RWPE2 (cell line): ENCODE data around the gene PAK6.

Source experiments
- ATAC-seq: fragments of 200-7000 bp; cut with Tn5 transposase; 3 replicates; pipeline ENCODE4 v1.9.1; 2021; ENCODE audit warnings: low read depth
- DNase-seq: peaks from one replicate; pipeline ENCODE4 v3.0.0-alpha.2; 2020; ENCODE audit warnings: low spot score
- H3K27ac ChIP-seq: fragments of 450-650 bp; 2 replicates; pipeline ENCODE4 v1.5.1; 2017; ENCODE audit warnings: mild to moderate bottlenecking; ENCODE audit not compliant: poor library complexity, severe bottlenecking
- H3K27me3 ChIP-seq: fragments of 250-450 bp; sonication (Bioruptor Pico); 2 replicates; pipeline ENCODE4 v1.5.1; 2021; ENCODE audit warnings: mild to moderate bottlenecking, moderate library complexity; ENCODE audit not compliant: insufficient read depth, poor library complexity, severe bottlenecking
- H3K36me3 ChIP-seq: fragments of 250-450 bp; sonication (Bioruptor Pico); 2 replicates; pipeline ENCODE4 v1.5.1; 2020; ENCODE audit warnings: low read depth, mild to moderate bottlenecking, moderate library complexity
- H3K4me1 ChIP-seq: fragments of 250-450 bp; sonication (Bioruptor Pico); 2 replicates; pipeline ENCODE4 v1.5.1; 2021; ENCODE audit warnings: mild to moderate bottlenecking, moderate library complexity; ENCODE audit not compliant: insufficient read depth, poor library complexity, severe bottlenecking
- H3K4me3 ChIP-seq: fragments of 250-450 bp; sonication (Bioruptor Pico); 2 replicates; pipeline ENCODE4 v1.5.1; 2021; ENCODE audit warnings: mild to moderate bottlenecking, moderate library complexity; ENCODE audit not compliant: severe bottlenecking
- H3K9me3 ChIP-seq: fragments of 250-450 bp; sonication (Bioruptor Pico); 2 replicates; pipeline ENCODE4 v1.5.1; 2021; ENCODE audit warnings: mild to moderate bottlenecking, moderate library complexity; ENCODE audit not compliant: severe bottlenecking
- TF ChIP-seq, protein P1 (sequence below): fragments of 450-650 bp; IDR thresholded peaks from one replicate; pipeline ENCODE4 v1.5.1; 2017; ENCODE audit warnings: mild to moderate bottlenecking, moderate library complexity; ENCODE audit not compliant: poor library complexity, severe bottlenecking

The PAK6 gene

DNA sequence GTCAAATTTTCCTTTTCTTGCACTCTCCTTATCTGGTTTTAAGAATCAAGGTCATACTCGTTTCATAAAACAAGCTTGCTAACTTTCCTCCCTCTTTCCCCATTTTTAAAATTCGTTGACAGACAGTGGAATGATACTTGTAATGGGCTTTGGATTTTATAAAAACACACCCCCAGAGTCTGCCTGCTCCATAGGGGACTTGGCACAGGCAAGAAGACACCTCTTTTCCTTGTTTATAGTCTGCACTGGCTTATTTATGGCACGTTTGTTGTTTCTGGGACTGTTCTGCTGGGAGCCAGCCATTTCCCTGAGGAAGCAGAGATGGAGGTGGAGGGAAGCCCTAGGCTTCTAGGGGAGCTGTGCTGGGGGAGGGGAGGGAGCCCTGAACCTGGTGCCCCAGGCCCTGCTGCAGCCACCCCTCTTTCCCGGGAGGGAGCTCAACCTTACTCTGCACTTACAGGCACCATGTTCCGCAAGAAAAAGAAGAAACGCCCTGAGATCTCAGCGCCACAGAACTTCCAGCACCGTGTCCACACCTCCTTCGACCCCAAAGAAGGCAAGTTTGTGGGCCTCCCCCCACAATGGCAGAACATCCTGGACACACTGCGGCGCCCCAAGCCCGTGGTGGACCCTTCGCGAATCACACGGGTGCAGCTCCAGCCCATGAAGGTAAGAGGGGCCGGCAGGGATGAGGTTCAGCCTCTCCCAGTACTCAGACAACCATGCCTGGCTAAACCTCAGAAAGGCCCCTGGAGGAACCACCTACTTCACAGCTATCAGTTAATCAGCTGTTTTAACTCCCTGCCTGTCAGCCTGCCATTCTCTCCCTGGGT is 25.7 kb downstream of the PAK6 start:
- no peak overlapping the region for H3K4me3 ChIP-seq
- no peaks in the 10 kb centered on the region for H3K27me3 ChIP-seq
- peaks cover 15% of the 10 kb centered on the region; the same call in 1 of the 2 replicates for H3K36me3 ChIP-seq
- TF ChIP-seq, protein P1, sequence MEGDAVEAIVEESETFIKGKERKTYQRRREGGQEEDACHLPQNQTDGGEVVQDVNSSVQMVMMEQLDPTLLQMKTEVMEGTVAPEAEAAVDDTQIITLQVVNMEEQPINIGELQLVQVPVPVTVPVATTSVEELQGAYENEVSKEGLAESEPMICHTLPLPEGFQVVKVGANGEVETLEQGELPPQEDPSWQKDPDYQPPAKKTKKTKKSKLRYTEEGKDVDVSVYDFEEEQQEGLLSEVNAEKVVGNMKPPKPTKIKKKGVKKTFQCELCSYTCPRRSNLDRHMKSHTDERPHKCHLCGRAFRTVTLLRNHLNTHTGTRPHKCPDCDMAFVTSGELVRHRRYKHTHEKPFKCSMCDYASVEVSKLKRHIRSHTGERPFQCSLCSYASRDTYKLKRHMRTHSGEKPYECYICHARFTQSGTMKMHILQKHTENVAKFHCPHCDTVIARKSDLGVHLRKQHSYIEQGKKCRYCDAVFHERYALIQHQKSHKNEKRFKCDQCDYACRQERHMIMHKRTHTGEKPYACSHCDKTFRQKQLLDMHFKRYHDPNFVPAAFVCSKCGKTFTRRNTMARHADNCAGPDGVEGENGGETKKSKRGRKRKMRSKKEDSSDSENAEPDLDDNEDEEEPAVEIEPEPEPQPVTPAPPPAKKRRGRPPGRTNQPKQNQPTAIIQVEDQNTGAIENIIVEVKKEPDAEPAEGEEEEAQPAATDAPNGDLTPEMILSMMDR, result no peak
- H3K27ac ChIP-seq, result no peak overlapping the region
- H3K4me1 ChIP-seq, result peaks cover 8% of the 10 kb centered on the region
- no peaks in the 10 kb centered on the region for H3K9me3 ChIP-seq
- ATAC-seq, result no peak
- DNase-seq, result no peak

DNA sequence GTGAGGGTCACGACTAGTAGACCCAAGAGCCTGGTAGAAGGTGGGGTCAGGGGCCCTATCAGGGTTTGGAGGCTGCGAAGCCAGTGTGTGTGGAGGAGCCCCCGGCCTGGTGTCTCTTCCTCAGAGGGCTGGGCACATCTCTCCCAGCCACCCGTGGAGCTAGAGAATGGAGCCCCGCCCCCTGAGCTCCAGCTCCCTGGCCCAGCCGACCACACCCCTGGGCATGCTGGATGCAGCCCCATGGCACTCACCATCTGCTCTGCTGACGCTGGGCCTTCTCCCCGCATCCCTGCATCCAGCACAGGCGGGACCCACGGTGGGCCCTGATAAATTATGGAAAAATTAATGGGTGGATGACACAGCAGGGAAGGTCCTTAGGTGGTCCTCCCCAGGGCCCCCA is 26.5 kb downstream of the PAK6 start:
- H3K4me3 ChIP-seq, result no peak overlapping the region
- H3K27me3 ChIP-seq, result no peaks in the 10 kb centered on the region
- H3K4me1 ChIP-seq, result peaks cover 8% of the 10 kb centered on the region
- no peaks in the 10 kb centered on the region for H3K9me3 ChIP-seq
- H3K27ac ChIP-seq, result no peak overlapping the region
- peaks cover 12% of the 10 kb centered on the region; the same call in 1 of the 2 replicates for H3K36me3 ChIP-seq
- ATAC-seq, result no peak
- TF ChIP-seq, protein P1, result no peak
- DNase-seq, result no peak

DNA sequence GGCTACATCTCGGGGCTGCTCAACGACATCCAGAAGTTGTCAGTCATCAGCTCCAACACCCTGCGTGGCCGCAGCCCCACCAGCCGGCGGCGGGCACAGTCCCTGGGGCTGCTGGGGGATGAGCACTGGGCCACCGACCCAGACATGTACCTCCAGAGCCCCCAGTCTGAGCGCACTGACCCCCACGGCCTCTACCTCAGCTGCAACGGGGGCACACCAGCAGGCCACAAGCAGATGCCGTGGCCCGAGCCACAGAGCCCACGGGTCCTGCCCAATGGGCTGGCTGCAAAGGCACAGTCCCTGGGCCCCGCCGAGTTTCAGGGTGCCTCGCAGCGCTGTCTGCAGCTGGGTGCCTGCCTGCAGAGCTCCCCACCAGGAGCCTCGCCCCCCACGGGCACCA is 27.0 kb downstream of the PAK6 start:
- H3K4me1 ChIP-seq, result peaks cover 8% of the 10 kb centered on the region
- H3K4me3 ChIP-seq, result no peak overlapping the region
- H3K27ac ChIP-seq, result peak overlapping the region; percentile 59
- DNase-seq, result no peak
- TF ChIP-seq, protein P1, result no peak
- ATAC-seq, result no peak
- peaks cover 9% of the 10 kb centered on the region; the same call in 1 of the 2 replicates for H3K36me3 ChIP-seq
- no peaks in the 10 kb centered on the region for H3K9me3 ChIP-seq
- no peaks in the 10 kb centered on the region for H3K27me3 ChIP-seq

DNA sequence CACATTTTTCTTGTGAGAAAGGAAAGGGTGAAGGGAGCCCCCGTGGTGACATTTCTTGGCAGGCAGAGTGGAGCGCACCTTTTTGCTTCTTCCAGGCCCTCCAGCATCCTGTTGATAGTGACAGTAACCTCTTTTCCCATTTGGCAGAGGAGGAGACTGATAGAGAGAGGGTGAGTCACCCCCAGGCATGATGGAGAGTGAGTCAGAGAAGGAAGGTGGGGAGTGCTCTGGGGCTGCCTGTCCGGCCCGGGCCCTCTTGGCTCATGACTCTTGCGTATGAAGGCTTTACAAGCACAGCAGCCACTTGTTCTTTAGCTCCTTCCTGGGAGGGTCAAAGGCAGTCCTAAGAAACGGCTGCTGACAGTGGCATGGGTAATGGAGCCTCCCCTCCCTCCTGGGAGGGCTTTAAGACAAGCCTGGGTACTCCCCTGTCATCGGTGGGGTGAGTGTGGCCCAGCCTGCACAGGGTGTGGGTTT is 28.0 kb downstream of the PAK6 start:
- Histone ChIP-seq H3K27me3 (no peaks in the 10 kb centered on the region), H3K9me3 (no peaks in the 10 kb centered on the region), H3K27ac (peak overlapping the region; percentile 59), H3K4me3 (no peak overlapping the region), H3K4me1 (peaks cover 8% of the 10 kb centered on the region), H3K36me3 (peaks cover 9% of the 10 kb centered on the region; the same call in 1 of the 2 replicates)
- ATAC-seq (peak; percentile 99), DNase-seq (peak; percentile 98)
- TF ChIP-seq, protein P1, result no peak

- H3K4me3 ChIP-seq, result no peak overlapping the region
- peaks cover 8% of the 10 kb centered on the region for H3K4me1 ChIP-seq
- DNase-seq, result no peak
- no peaks in the 10 kb centered on the region for H3K27me3 ChIP-seq
- peaks cover 4% of the 10 kb centered on the region; the same call in 1 of the 2 replicates for H3K36me3 ChIP-seq
- ATAC-seq, result no peak
- peak overlapping the region; percentile 59 for H3K27ac ChIP-seq
- TF ChIP-seq, protein P1, result no peak
- no peaks in the 10 kb centered on the region for H3K9me3 ChIP-seq
These were observed 28.8 kb downstream of the PAK6 start for GRCh38 chr15:40267670-40268069.
